DMS153 (cell line): ENCODE results near the gene PPIL1.

Experiments used
- DNase-seq: peaks from one replicate; lab custom pipeline; 2025; lab: John Stamatoyannopoulos, UW

The PPIL1 gene

DNA sequence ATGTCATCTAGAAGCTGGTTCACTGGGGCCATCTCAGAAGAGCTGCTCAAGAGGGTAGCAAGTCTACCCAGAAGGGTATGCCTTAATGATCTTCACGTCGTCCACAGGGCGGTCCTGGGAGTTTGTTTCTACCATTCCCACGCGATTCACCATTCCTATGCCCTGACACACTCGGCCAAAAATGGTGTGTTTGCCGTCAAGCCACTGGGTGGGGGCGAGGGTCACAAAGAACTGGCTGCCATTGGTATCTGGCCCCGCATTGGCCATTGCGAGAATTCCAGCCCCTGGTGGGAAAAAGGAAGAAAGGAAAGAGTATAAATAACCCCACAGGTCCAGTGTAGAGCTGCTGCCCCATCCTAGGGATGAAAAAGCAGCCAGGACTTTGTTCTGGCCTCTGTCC lies 18.9 kb downstream of the PPIL1 start:
- no peak for DNase-seq

DNA sequence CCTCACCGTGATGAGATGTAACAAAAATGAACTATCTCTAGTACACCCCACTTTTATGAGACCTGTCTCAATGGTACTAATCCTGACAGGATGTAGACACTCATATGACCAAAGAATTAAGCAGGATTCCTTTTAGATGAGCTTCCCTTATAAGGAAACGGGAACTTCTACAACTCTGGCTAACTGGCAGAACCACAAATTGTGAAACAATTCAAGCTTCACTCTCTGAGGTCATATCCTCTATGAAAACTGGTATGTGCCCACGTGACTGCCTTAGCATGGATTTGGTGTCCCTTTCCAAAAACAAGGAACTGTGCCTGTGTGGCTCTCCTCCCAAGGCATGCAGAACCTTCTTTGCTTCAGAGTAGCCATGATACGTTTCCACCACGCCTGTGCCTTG lies 21.3 kb downstream of the PPIL1 start:
- DNase-seq = no peak

DNA sequence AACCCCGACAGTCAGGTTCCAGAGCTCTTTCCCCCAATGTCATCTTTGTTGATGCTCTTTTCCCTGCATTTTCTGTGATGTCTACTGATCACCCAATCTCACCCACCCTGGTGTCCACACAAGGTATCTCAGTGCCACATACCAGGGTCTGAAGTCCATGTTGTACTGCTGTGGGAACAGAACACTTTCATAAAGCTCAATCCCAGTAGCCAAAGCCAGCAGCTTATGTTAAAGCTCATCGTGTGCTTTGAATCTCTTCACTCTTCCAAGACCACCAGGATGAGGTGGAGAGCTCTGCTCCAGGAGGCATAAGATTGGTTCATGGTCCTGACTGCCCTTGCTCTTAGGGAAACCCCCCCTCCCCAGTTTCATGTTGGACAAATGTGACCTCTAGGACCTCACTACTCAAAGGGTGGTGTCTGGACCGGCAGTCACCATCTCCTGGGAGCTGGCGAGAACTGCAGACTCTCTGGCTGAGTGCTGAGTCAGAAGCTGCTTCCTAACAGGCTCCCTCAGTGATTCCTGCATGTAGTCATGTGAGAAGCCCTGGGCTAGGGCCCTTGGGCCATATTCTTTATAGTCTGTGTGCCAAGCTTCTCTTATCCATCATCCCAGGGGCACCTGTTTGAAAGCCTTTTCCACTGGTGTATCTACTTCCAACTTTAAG lies 22.0 kb downstream of the PPIL1 start:
- no peak for DNase-seq

DNA sequence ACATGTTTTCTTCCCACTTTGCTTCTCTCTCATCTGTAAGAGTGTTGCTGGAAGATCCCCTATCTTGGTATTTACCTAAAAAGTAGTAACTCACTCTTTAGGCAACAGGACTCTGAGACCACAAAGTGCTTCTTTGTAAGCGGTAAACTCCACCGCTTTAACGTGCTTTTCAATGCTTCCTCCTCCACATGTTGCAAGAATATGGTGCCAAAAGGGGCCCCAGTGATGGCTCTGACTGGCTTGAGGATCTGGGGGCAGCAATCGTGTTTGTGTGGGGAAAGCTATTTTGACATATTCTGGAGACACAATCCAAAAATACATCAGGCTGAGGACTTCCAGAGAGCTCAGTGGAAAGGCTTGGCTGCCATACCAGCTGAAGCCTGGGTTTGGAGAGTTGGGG lies 23.0 kb downstream of the PPIL1 start:
- DNase-seq = no peak

DNA sequence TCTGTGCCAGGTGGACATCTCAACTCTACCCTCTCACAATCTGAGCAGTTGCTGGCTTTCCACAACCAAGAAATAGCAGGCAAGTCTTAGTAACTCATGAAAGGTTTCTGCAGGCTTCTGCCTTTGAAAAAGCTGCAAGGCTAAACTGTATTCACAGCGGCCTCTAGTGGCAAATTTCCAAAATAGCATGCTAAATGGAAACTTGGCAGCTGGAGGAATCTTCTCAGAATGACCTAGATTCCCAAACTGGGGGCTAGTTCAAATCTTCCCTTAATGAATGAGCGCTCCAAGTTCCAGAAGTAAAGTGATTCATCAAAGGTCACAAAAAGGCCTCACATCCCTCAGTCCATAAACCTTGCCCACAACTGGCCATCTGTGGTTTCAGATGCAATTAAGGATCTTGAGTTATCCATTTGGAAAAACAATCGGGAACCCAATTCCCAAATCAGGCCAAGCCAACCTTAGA lies 23.4 kb downstream of the PPIL1 start:
- no peak for DNase-seq

DNA sequence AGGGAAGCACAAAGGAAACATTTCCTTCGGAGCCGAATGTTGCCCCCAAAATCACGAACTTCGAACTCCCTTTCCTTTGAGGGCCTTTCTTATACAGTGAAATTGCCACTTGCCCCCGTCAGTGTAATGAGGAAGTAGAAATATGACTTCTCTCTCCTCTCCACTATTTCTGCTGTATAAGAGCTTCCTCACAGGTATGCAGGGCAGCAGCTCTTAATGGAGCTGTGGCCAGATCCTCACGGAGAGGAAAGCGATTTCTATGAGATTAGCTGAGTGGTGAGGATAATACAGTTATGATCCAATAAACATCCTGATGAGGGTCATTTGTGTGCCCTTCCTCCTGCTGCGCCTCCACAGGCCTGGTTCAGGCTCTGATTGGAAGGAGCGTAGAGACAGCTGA lies 24.6 kb downstream of the PPIL1 start:
- DNase-seq = no peak

DNA sequence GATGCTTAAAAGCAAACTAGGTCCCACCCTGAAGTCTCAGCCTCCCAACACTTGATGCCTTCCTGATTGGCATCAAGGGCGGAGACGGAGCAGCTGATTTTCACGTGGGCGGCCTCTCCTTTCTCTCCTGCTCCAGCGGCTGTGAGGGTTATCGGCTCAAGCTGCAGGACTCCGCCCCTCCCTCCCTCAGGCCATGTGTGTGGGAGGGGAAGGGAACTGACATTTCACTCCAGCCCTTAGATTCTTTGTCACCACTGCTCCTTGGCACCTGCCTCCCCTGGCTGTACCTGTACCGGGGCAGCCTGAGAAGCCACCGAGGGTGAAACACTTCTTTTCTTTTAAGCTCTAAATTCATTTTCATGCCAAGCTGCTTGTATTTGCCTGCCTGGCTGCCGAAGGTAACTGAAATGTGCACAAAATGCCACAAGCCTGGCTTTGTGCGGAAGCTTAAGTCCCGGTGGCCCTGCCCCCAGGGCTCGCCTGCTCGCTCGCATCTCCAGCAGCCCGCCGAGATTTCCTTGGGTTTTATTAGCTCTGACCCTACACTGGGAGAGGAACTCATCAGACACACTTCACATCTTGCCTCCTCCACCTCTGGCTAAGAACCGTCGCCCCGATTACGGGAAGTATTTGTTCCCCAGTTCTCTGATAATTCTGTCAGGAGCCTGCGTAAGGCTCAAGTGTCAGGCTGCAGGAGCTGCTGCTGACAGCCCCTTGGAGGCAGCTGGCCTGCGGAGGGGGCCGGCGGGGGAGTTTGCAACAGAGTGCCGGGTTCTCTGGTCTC lies 25.8 kb downstream of the PPIL1 start:
- DNase-seq = no peak

DNA sequence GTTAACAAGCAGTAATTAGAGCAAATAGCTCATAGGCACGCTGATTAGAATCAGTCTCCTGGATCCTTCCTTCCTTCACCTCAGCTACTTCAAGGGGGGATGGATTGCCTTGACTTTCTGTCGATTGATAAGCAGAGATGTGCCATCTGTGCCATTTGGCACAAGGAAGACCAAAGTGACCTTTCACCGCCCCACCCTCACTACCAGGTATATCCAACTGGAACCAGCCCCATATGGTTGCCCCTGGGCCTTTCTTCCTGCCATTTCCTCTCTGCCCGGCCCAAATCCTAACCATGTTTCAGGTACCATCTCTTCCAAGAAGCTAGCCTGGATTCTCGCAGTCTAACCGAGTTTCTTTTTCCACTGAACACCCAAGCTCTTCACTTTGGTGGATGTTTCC lies 26.6 kb downstream of the PPIL1 start:
- no peak for DNase-seq

DNA sequence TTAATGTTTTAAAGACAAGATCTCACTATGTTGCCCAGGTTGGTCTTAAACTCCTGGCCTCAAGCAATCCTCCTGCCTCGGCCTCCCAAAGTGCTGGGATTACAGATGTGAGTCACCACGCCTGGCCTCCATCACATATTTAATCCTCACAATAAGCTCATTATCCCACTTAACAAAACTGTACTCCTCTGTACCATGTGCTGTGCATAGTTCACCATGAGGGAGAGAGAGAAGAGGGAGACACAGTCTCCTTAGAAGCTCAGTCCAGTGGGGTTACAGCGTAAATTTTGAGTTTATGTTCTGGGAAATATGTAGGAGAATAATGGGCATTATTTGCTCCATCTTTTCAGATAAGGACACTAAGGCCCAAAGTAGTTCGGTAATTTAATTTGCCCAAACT lies 27.5 kb downstream of the PPIL1 start:
- DNase-seq = no peak

DNA sequence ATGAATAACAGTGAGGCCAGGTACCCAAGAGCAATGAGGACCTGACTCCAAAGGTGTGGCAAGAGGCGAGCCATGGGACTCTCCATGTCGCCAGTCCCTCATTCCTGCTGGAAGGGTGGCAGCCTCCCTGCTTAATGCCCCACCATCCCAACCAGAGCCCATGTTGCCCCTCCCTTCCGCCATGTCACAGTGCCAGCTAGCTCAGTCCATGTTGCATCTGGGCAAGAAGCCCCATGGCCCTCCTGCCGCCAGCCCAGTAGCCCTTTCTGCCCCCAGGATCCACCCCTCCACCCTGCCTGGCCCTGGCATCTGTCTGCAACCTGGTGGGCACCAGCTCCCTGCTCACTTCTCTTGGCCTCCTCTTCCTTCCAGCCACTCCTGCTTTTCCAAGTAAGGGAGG lies 29.4 kb downstream of the PPIL1 start:
- no peak for DNase-seq

DNA sequence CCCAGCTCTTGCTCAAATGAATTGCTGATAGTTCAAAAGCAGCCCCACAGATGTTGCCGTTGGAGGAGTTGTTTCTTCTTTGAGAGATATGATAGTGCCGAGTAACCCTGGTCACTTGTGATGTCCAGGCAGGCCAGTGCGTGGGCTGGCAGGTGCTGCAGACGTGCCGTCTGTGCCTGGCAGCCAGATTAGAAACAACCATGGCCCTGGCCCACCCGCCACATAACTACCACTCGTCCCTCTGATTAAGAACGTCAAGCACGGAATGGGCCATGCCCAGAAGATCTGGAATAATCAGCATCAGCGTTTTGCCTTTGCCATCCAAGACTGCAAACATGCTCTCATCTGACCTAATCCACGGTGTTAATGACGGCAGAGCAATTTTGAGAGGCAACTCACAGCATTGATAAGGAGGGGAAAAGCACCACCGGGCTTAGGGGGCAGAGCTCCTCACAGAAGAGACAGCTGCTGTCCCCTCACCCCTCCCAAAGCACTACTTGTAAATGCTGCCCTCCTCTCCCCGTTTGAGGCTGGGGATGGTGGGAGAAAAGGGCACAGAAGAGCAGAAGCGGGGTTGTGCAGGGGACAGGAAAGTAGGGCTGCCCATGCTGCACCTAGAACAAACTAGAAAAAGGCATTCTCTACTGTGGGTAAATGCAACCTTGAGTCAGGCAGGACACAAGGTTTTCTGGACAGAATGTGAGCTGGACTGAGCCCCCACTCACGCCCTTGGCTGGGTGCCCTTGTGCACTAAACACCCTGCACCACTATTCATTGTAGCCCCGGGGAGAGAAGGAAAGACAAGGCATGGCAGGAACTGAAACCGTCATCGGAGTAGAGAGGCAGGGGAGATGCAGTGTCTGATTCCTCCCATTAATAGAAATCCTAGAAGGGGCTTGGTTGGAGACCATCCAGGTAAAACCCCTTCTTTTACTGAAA lies 30.1 kb downstream of the PPIL1 start:
- DNase-seq = no peak

DNA sequence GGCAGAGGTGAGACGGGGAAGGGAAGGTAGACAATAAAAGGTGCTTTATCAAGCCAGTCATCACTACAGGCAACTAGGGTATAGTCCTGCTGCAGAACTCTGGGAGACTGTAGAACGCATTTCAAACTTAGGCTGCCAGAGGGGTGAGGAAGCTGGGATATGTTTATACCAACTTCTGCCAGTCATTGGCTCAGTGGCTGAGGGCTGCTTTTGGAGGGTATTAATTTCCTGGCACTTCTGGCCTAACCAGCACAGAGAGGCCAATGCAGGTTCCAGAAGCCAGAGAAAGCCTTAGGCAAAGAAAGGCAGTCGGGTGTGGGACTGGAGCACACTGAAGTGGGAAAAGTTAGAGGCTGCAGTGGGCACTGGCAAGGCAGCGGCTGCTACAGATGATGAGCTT lies 31.4 kb downstream of the PPIL1 start:
- DNase-seq = no peak

DNA sequence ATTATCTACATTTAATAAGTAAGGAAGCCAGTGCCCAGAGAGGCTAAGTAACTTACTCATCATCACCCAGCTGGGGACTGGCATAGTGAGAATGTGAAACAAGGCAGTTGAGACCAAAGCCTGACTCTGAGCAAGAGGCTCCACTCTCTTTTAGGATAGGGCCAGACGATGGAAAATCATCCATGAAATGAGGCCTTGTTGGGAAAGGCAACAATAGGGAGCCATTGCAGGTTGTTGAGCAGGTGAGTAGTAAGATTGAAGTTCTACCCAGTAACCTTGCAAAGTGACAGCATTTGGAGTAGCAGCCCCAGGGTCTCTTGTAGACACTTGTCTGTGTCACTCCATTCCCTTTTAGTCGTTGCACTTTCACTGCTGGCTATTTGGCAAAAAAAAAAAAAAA lies 32.8 kb downstream of the PPIL1 start:
- no peak for DNase-seq

DNA sequence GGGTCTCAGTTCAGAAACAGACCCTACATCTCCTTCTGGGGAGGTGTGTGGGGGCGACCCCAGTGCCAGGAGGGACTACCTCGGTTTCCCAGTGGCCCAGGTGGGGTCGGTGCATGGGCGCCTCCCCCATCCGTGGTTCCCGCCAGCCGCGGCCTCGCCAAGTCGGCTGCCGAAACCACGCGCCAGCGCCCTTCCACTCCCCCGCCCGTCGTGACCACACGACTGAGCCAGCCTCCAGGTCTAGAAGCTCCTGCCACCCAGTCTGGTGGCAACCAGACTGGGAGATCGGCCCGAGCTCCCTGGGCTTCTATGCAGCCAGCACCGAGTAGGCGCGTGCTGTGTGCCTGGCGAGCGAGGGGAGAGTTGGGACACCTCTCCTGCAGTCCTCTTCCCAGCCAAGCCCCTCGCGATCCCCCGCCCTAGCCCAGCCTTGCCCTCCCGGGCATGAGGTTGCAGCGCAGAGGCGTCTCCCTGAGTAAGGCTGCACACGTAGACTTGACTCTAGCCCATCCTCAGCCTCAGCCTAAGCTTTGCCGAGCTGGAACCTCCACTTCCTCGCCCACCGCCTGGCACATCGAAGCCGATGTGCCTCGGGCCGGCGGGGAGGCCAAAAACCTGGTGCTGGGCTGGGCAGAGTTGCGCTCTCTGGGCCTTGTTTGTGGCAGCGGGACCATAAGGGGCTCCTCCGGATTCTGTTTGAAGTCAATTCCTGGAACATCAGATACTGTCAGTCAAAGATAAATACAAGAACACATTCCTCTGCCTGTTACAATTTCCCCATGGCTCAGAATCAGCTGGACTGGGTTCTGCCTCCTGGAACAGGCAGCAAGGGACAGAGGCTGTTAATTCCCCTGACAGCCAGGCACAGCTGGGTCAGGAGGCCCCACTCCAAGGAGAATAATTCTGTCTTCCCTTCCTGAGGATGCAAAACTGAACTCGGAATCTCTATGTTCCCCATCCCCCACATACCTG lies 33.9 kb downstream of the PPIL1 start:
- no peak for DNase-seq

DNA sequence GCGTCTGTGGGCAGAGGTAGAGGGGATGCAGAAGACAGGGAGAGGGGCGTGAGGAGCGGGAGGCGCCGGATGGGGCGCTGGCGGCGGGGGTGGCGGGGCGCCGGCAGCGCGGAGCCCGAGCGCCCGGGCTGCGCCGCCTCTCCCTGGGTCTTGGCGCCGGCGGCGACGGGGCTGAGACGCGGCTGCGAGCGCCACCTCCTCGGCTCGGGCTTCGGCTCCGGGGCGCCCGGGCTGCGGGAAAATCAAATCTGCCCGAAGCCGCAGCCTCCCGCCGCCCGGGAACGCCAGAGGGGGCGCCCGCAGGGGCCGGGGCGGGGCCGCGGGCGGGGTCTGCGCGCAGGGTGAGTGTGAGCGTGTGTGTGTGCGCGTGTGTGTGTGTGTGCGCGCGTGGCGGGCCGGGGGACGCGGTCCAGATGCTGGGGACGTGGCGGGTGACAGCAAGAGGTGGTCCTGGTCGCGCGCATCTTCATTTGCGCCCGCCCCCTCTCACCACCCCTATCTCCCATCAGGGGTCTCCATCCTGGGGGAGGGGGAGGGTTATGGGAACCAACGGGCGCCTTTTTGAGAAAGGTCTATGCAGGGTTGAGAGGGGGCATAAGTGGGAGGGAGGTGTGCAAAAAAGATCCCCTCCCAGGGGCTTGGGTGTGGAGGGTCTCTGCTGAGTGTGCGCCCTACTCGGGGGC lies 34.7 kb downstream of the PPIL1 start:
- DNase-seq = no peak

DNA sequence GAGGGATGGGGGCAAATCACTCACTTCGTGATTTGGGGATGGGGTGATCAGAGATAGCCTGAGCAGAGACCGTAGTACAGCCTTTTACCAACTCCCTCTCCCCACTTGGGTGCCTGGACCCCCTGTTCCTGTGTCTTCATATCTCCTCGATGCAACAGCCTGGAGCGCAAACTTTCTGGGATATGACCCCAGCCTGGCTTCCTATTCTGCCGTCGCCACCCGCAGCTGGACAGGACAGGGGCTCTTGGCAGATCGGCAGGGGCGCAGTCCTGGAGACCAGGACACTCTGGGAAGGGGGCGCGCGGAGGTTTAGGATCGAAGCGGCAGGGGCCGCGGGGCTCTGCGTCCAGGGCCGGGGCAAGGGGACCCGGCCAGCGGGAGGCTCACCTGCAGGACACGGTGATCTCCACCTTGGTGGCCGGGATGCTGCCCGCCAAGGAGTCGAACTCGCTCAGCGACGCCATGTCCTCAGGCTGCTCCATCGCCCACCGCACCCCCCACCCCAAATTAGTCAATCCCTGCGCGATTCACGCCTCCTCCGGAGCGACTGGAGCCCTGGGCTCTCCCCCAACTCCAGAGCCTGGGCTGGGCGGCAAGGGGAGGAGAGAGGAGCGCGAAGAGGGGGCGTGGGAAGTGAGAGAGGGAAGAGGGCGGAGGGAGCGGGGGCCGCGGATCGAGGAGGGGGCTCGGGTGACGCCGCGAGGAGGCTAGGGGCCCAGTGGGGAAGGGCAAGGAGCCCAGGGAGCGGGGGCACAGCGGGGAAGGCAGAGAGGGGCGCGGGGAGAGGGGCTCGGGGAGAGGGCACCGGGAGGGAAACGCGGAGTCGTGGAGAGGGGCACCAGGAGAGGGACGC lies 35.5 kb downstream of the PPIL1 start, which contains the start of gene CPNE5:
Gene CPNE5, minus strand, starts transcription at position 549 of the 853 bp plus-strand sequence. Its CDS starts 67 bp downstream, at position 482.
- DNase-seq = no peak

DNA sequence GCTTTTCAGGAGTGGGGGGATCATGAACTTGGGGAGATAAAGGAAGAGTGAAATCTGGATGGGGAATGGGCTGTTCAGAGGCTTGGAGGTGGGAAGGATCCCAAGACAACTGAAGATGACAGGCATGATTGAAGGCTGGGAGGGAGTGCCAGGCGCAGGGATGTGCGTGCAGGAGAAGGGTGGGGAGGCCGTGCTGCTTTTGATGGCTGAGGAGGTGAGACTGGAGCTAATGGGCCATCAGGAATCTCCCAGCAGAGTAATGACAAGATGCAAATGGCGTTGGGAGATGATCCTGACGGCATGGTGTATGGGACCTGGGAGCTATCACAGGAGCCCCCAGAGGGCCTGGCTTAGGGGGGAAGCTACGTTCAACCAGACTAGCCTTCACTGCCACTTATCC lies 36.9 kb downstream of the PPIL1 start:
- no peak for DNase-seq

DNA sequence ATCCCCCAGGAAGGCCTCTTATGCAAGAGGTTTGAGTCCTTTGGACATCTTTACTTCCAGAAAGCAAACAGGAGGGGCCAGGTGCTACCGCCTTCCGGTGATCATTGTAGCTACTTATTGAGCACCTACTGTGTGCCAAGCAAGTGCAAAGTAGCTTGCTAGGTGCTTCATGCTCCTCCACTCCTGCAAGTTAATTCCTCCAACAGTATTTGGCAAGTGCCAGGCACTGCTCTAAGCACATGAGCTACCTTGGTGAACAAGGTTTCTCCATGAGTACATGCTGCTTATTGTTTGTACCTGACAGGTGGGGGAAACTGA lies 37.6 kb downstream of the PPIL1 start:
- no peak for DNase-seq

DNA sequence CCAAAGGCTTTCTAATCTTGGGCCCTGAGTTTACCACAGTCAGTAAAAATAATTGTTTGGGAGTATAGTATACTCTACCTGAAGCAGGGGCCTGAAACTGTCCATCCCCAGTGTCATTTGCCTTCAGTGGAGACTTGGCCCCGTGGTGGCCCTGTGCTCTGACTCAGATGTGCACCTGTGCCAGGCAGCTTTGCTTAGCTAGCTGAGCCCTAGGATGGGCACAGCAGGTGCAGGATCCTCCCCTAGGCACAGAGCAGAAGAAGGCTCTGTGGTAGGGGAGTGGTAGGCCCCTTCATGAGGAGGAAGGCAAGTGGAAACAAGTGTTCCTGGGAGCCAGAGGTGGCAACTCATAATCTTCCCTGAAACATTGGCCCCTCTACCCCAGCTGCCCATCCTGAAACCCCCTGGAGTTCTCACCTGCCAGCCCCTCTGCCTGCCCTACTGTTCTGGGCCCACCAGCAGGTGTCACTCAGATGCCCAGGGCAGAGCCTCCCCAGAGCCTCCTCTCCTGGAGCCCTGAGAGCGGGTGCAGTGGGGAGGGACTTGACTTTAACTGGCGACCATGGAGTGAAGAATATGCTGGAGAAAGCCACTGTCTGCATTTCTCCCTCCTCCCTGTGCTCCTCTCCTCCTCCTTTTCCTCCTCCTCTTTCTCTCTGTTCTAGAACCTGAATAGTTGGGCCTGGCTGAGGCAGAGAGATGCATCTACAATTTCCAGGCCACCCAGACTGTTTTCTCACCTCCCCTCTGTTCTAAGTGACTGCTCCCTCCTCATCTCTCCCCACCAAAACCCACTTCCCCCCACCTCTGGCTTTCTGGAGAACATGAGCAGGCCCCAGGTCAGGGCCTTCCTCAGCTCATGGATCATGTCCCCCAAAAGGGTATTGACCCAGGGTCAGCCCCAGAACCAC lies 38.2 kb downstream of the PPIL1 start:
- no peak for DNase-seq
